ENCODE data around the gene BACH2.

The BACH2 gene

DNA sequence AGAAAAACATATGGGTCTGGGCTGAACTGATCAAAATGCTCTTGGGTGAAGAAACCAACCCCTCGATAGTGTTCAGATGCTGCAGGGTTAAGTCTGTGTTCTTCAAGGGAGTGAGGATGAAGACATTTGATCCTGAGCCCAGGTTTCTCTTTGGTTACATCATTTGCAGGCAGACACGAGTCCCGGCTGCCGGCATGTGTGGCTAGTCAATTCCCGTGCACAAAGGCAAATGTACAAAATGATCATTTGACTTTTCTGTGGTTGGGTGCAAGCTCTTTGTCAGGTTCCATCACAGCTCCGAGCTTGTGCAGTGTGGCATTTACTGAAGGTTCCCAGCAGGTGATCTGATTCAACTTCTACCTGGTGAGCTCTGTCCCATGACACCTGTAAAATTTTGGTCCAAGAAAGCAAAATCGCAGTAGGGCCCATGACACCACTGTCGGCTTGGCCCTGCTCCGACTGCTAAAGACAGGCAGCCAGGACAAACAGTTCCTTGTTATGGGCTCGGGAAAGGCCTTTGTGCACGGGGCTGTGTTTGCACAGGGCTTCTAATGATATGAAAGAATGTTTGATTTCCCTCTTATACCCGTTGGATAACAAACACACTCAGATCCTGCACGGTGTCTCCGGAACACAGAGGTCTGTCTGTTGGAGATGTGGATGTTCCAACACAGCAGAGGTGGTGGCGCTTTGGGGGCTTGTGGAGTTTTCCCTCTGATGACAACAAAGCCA is 355.4 kb downstream of the BACH2 start:
- DNase-seq, result no peak

DNA sequence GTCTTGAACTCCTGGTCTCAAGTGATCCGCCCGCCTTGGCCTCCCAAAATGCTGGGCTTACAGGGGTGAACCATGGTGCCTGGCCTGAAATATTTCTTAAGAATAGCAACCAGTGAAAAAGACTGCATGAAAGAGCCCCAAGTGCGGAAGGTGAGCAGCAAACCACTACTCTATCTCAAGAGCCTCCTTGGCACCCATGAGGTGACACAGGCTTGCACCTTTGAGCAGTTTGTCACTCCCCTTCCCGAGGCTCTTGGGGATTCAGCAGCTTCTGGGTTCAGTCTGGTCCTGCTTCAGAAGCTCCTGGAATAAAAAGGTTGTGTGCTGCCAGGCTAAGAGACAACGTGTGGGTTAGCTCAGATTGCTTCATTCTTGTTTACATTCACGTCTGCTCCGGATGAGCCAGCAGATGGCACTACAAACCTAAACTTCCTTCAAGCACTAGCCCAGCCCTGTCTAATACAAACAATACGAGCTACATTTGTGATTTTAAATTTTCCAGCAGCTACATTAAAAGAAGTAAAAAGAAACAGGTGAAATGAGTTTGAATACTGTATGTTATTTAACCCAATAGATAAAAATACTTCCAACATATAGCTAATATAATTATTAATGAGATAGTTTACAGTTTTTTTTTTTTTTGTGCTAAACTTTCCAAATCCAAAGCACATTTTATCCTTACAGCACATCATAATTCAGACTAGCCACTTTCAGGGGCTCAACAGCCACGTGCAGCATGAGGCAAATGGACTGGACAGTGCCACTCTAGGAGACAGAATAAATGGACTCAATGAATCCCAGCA is 356.2 kb downstream of the BACH2 start:
- no peaks in the 10 kb centered on the region for H3K9me3 Mint-ChIP-seq
- no peak overlapping the region for H3K4me3 Mint-ChIP-seq
- H3K36me3 Mint-ChIP-seq (ENCODE audit: low read depth), result peaks cover 17% of the 10 kb centered on the region
- TF ChIP-seq, protein P1, sequence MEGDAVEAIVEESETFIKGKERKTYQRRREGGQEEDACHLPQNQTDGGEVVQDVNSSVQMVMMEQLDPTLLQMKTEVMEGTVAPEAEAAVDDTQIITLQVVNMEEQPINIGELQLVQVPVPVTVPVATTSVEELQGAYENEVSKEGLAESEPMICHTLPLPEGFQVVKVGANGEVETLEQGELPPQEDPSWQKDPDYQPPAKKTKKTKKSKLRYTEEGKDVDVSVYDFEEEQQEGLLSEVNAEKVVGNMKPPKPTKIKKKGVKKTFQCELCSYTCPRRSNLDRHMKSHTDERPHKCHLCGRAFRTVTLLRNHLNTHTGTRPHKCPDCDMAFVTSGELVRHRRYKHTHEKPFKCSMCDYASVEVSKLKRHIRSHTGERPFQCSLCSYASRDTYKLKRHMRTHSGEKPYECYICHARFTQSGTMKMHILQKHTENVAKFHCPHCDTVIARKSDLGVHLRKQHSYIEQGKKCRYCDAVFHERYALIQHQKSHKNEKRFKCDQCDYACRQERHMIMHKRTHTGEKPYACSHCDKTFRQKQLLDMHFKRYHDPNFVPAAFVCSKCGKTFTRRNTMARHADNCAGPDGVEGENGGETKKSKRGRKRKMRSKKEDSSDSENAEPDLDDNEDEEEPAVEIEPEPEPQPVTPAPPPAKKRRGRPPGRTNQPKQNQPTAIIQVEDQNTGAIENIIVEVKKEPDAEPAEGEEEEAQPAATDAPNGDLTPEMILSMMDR (IDR thresholded peaks at IDR 0.05), result peak; percentile 67
- peak; percentile 62 for DNase-seq
- H3K4me1 Mint-ChIP-seq, result peaks cover 32% of the 10 kb centered on the region
- H3K27ac Mint-ChIP-seq, result no peak overlapping the region
- no peaks in the 10 kb centered on the region for H3K27me3 Mint-ChIP-seq (ENCODE audit: low read depth, poor library complexity)

More for the DNA sequence above, 355.4 kb downstream of the BACH2 start:
- Mint-ChIP-seq H3K4me1 (peaks cover 32% of the 10 kb centered on the region), H3K9me3 (no peaks in the 10 kb centered on the region), H3K27ac (peak overlapping the region; percentile 44), H3K27me3 (ENCODE audit: low read depth, poor library complexity) (no peaks in the 10 kb centered on the region), H3K36me3 (ENCODE audit: low read depth) (peaks cover 17% of the 10 kb centered on the region), H3K4me3 (no peak overlapping the region)
- TF ChIP-seq, protein P1 (IDR thresholded peaks at IDR 0.05), result no peak

DNA sequence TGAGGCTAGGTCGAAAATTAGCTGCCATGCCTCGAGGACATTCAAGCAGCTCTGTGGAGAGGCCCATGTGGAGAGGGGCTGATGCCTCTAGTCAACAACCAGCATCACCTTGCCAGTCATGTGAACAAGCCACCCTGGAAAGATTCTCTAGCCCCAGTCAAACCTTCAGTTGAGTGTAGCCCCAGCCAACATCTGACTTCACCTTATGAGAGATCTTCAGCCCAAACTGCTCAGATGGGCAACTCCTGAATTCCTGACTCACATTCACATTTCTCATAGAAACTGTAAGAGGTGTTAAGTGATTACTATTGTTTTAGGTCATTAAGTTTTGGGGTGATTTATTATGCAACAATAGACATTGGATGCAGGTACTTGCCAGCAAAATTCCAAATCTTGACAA is 357.5 kb downstream of the BACH2 start:
- peaks cover 44% of the 10 kb centered on the region for H3K4me1 Mint-ChIP-seq
- no peak overlapping the region for H3K27ac Mint-ChIP-seq
- no peaks in the 10 kb centered on the region for H3K9me3 Mint-ChIP-seq
- H3K4me3 Mint-ChIP-seq, result no peak overlapping the region
- H3K36me3 Mint-ChIP-seq (ENCODE audit: low read depth), result peaks cover 12% of the 10 kb centered on the region
- H3K27me3 Mint-ChIP-seq (ENCODE audit: low read depth, poor library complexity), result peaks cover 3% of the 10 kb centered on the region
- no peak for DNase-seq
- TF ChIP-seq, protein P1 (IDR thresholded peaks at IDR 0.05), result no peak

- Mint-ChIP-seq H3K27ac (no peak overlapping the region), H3K4me1 (peaks cover 39% of the 10 kb centered on the region), H3K27me3 (ENCODE audit: low read depth, poor library complexity) (peaks cover 8% of the 10 kb centered on the region), H3K9me3 (no peaks in the 10 kb centered on the region), H3K36me3 (ENCODE audit: low read depth) (peaks cover 18% of the 10 kb centered on the region), H3K4me3 (no peak overlapping the region)
- no peak for DNase-seq
- TF ChIP-seq, protein P1 (IDR thresholded peaks at IDR 0.05), result no peak
Measured at GRCh38 chr6:89938014-89938413, 358.6 kb downstream of the BACH2 start.

GRCh38 chr6:89936177-89936576 is 360.5 kb downstream of the BACH2 start:
- DNase-seq, result no peak
- no peaks in the 10 kb centered on the region for H3K9me3 Mint-ChIP-seq
- H3K4me3 Mint-ChIP-seq, result no peak overlapping the region
- no peak overlapping the region for H3K27ac Mint-ChIP-seq
- TF ChIP-seq, protein P1 (IDR thresholded peaks at IDR 0.05), result no peak
- H3K36me3 Mint-ChIP-seq (ENCODE audit: low read depth), result peaks cover 33% of the 10 kb centered on the region
- peaks cover 23% of the 10 kb centered on the region for H3K4me1 Mint-ChIP-seq
- peaks cover 8% of the 10 kb centered on the region for H3K27me3 Mint-ChIP-seq (ENCODE audit: low read depth, poor library complexity)

Measured in nephron progenitor cell (in vitro differentiated cells).